HepG2 (cell line): Measurements from ENCODE around the gene UBAP2L. TPM values are rescaled to one million over a fixed set of nuclear protein-coding genes. Genes with fewer than 3 reads are reported as not detected.

Source experiments
- AKAP8 ChIP-seq: sonication (generic); formaldehyde crosslinking; IDR thresholded peaks from 2 replicates; pipeline ENCODE4 v1.5.1; 2020; ENCODE audit warnings: mild to moderate bottlenecking, missing genetic modification reagents
- CBX1 ChIP-seq: IDR thresholded peaks from one replicate; pipeline ENCODE4 v1.6.1; 2016; ENCODE audit warnings: antibody characterized with exemption, low read depth
- CREBL2 ChIP-seq: sonication (generic); formaldehyde crosslinking; IDR thresholded peaks from 2 replicates; pipeline ENCODE4 v1.8.1; 2023; ENCODE audit warnings: missing genetic modification reagents, mild to moderate bottlenecking, borderline replicate concordance
- GABPB1 ChIP-seq: IDR thresholded peaks from 2 replicates; pipeline ENCODE4 v1.6.1; 2016; ENCODE audit warnings: mild to moderate bottlenecking, missing genetic modification reagents, moderate library complexity, missing compliant biosample characterization
- HDAC1 ChIP-seq: sonication (generic); formaldehyde crosslinking; IDR thresholded peaks from 2 replicates; pipeline ENCODE4 v1.5.1; 2020; ENCODE audit warnings: mild to moderate bottlenecking, missing genetic modification reagents
- HIVEP1 ChIP-seq: sonication (generic); formaldehyde crosslinking; IDR thresholded peaks from 2 replicates; pipeline ENCODE4 v1.4.0; 2020; ENCODE audit warnings: mild to moderate bottlenecking, missing genetic modification reagents
- HNF4G ChIP-seq, 2 experiments: sonication (generic) in 1 of 2; formaldehyde crosslinking in 1 of 2; IDR thresholded peaks; 2 replicates each; pipeline versions ENCODE4 v1.4.0 to v1.6.1; 2011 to 2020; ENCODE audit warnings: borderline replicate concordance in 2 of 2, low read depth in 2 of 2, mild to moderate bottlenecking in 2 of 2, low read length in 1 of 2, missing genetic modification reagents in 1 of 2, moderate library complexity in 1 of 2
- HNRNPH1 ChIP-seq: fragments of 200-400 bp; formaldehyde crosslinking; optimal IDR thresholded peaks from 2 replicates; pipeline ENCODE3; 2017; ENCODE audit warnings: mild to moderate bottlenecking, low read depth, low read length
- NFRKB ChIP-seq: fragments of 450-650 bp; IDR thresholded peaks from 2 replicates; pipeline ENCODE4 v1.6.1; 2017
- NR3C1 ChIP-seq: sonication (generic); formaldehyde crosslinking; IDR thresholded peaks from 2 replicates; pipeline ENCODE4 v1.4.0; 2020; ENCODE audit warnings: missing genetic modification reagents
- PCBP2 ChIP-seq: fragments of 200-400 bp; formaldehyde crosslinking; optimal IDR thresholded peaks from 2 replicates; pipeline ENCODE3; 2018; ENCODE audit warnings: low read length, low read depth; ENCODE audit not compliant: poor library complexity, severe bottlenecking
- PHF5A ChIP-seq: IDR thresholded peaks from one replicate; pipeline ENCODE4 v1.6.1; 2018; ENCODE audit warnings: low read depth, missing genetic modification reagents; ENCODE audit not compliant: unreplicated experiment
- RBM22 ChIP-seq: fragments of 200-400 bp; formaldehyde crosslinking; optimal IDR thresholded peaks from 2 replicates; pipeline ENCODE3; 2017; ENCODE audit warnings: mild to moderate bottlenecking, low read length, moderate library complexity
- RXRA ChIP-seq: sonication (generic); formaldehyde crosslinking; IDR thresholded peaks from 2 replicates; pipeline ENCODE4 v1.5.1; 2020; ENCODE audit warnings: missing genetic modification reagents
- SNRNP70 ChIP-seq: fragments of 200-400 bp; formaldehyde crosslinking; IDR thresholded peaks from 2 replicates; pipeline ENCODE4 v1.6.1; 2017; ENCODE audit warnings: mild to moderate bottlenecking, low read depth, low read length, moderate library complexity
- TEAD2 ChIP-seq: sonication (generic); formaldehyde crosslinking; IDR thresholded peaks from 2 replicates; pipeline ENCODE4 v1.9.0; 2021; ENCODE audit warnings: missing genetic modification reagents
- ZFX ChIP-seq: sonication (generic); formaldehyde crosslinking; IDR thresholded peaks from 2 replicates; pipeline ENCODE4 v1.4.0; 2020; ENCODE audit warnings: mild to moderate bottlenecking, low read depth, missing genetic modification reagents, moderate library complexity
- ZMAT3 ChIP-seq: sonication (generic); formaldehyde crosslinking; conservative IDR thresholded peaks from 2 replicates; pipeline ENCODE4 v1.7.0; 2021; ENCODE audit warnings: missing genetic modification reagents
- ZNF350 ChIP-seq: sonication (generic); formaldehyde crosslinking; IDR thresholded peaks from 2 replicates; pipeline ENCODE4 v1.4.0; 2020; ENCODE audit warnings: mild to moderate bottlenecking, low read depth, missing genetic modification reagents, borderline replicate concordance
- ZNF777 ChIP-seq: sonication (generic); formaldehyde crosslinking; IDR thresholded peaks from 2 replicates; pipeline ENCODE4 v1.4.0; 2020; ENCODE audit warnings: missing genetic modification reagents
- ZNF891 ChIP-seq: sonication (generic); formaldehyde crosslinking; IDR thresholded peaks from 2 replicates; pipeline ENCODE4 v1.5.0; 2020; ENCODE audit warnings: mild to moderate bottlenecking, missing genetic modification reagents
- ZSCAN22 ChIP-seq: sonication (generic); formaldehyde crosslinking; IDR thresholded peaks from 2 replicates; pipeline ENCODE4 v1.4.0; 2020; ENCODE audit warnings: mild to moderate bottlenecking, missing genetic modification reagents
- polyA plus RNA-seq, 8 experiments: library from polyadenylated mRNA; depleted of rRNA in 3 of 8; stranded (reverse) in 7 of 8; unstranded in 1 of 8; fragments of >200 nt; fragmentation: Illumina TruSeq in 4 of 8; extraction: Trizol in 4 of 8; gene quantifications; 2 replicates each; pipeline versions ENCODE4 v1.2.1 to v1.2.3, GENCODE V29; 2011 to 2016; ENCODE audit warnings: low read depth in 4 of 8, missing spikeins in 1 of 8, mixed read lengths in 1 of 8; ENCODE audit not compliant: insufficient read depth in 1 of 8
- total RNA-seq, 5 experiments: library from RNA; depleted of rRNA; stranded (reverse); fragments of >200 nt; fragmentation: Illumina TruSeq; extraction: Trizol; gene quantifications; 2 replicates each; pipeline ENCODE4 v1.2.3, GENCODE V29; 2016; ENCODE audit warnings: low read depth in 1 of 5
- TF ChIP-seq, protein P1 (sequence below): sonication (generic); formaldehyde crosslinking; IDR thresholded peaks from 2 replicates; pipeline ENCODE4 v1.4.0; 2020; ENCODE audit warnings: missing genetic modification reagents, mild to moderate bottlenecking, borderline replicate concordance
- TF ChIP-seq, protein P2 (sequence below): sonication (generic); formaldehyde crosslinking; IDR thresholded peaks from 2 replicates; pipeline ENCODE4 v1.5.0; 2020; ENCODE audit warnings: missing genetic modification reagents
- TF ChIP-seq, protein P3 (sequence below): sonication (generic); formaldehyde crosslinking; IDR thresholded peaks from 2 replicates; pipeline ENCODE4 v1.5.1; 2020; ENCODE audit warnings: missing genetic modification reagents, mild to moderate bottlenecking, borderline replicate concordance

Gene UBAP2L
- total and polyA plus RNA-seq, 2 of the 13 experiments (the other 11 are each of a cell fraction or from before 2014, with no cell fraction given), result 74.2 to 159 TPM

DNA sequence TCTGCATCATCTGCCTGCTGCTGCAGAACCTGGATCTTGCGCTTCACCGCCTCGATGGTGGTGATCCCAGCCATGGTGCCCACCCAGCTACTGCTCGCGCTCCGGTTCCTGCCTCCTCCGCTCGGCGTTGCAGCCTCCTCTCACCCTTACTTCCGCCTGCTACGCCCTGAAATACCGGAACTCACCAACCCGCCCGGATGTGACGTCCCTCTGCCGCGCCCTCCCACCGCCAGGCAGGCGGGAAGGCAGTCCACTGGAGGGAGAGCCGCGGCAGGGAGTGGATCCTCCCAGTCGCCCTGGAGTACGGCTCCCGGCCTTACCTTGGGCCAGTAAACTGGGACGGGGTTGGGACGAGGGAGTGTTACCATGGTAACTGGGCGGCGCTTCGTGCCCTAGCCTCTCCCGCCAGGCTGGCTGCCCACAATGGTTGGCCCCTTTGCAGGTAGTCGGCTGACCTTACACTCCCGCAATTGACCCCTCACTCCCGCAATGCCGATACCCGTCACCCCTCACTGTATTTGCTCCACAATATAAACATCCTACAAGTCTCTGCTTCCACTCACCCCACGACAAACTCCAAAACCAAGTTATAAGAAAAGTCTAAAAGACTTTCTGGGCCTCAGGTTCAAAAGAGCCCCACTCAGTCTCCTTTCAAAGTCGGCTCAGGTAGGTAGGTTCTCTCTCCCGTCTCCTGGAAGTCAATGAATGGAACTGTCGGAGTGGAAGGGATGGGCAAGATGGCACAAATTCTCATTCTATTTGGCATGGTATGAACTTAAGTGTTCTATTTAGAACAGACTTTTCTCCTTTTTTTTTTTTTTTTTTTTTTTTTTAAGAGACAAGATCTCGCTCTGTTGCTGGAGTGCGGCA lies 37.5 kb upstream of the UBAP2L start (continued):
- TF ChIP-seq, protein P1, sequence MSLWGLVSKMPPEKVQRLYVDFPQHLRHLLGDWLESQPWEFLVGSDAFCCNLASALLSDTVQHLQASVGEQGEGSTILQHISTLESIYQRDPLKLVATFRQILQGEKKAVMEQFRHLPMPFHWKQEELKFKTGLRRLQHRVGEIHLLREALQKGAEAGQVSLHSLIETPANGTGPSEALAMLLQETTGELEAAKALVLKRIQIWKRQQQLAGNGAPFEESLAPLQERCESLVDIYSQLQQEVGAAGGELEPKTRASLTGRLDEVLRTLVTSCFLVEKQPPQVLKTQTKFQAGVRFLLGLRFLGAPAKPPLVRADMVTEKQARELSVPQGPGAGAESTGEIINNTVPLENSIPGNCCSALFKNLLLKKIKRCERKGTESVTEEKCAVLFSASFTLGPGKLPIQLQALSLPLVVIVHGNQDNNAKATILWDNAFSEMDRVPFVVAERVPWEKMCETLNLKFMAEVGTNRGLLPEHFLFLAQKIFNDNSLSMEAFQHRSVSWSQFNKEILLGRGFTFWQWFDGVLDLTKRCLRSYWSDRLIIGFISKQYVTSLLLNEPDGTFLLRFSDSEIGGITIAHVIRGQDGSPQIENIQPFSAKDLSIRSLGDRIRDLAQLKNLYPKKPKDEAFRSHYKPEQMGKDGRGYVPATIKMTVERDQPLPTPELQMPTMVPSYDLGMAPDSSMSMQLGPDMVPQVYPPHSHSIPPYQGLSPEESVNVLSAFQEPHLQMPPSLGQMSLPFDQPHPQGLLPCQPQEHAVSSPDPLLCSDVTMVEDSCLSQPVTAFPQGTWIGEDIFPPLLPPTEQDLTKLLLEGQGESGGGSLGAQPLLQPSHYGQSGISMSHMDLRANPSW, result peak; percentile 68; the same call in 1 of the 2 replicates
- peak; percentile 72 for TF ChIP-seq PHF5A
- peak; percentile 90 for TF ChIP-seq HIVEP1 (CRISPR knock-in tag)
- TF ChIP-seq PCBP2, result no peak
- TF ChIP-seq RBM22, result no peak
- TF ChIP-seq HNF4G (IDR thresholded peaks at IDR 0.05; ENCODE audit: borderline replicate concordance, low read depth, low read length), result no peak
- TF ChIP-seq HNF4G (CRISPR knock-in tag; IDR thresholded peaks at IDR 0.05; ENCODE audit: borderline replicate concordance, low read depth), result peak; percentile 61; the same call in 1 of the 2 replicates
- TF ChIP-seq CBX1, result peak; percentile 94
- TF ChIP-seq ZNF891, result peak; percentile 66
- TF ChIP-seq AKAP8 (CRISPR knock-in tag), result peak; percentile 61; the same call in 1 of the 2 replicates
- TF ChIP-seq, protein P2, sequence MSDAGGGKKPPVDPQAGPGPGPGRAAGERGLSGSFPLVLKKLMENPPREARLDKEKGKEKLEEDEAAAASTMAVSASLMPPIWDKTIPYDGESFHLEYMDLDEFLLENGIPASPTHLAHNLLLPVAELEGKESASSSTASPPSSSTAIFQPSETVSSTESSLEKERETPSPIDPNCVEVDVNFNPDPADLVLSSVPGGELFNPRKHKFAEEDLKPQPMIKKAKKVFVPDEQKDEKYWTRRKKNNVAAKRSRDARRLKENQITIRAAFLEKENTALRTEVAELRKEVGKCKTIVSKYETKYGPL, result no peak
- no peak for TF ChIP-seq ZSCAN22
- no peak for TF ChIP-seq TEAD2 (CRISPR knock-in tag)
- peak; percentile 87 for TF ChIP-seq ZFX (CRISPR knock-in tag)
- no peak for TF ChIP-seq HNRNPH1
- TF ChIP-seq CREBL2 (CRISPR knock-in tag), result no peak
- peak; percentile 99 for TF ChIP-seq GABPB1 (CRISPR knock-in tag)
- TF ChIP-seq HDAC1 (CRISPR knock-in tag), result peak; percentile 95
- TF ChIP-seq, protein P3, sequence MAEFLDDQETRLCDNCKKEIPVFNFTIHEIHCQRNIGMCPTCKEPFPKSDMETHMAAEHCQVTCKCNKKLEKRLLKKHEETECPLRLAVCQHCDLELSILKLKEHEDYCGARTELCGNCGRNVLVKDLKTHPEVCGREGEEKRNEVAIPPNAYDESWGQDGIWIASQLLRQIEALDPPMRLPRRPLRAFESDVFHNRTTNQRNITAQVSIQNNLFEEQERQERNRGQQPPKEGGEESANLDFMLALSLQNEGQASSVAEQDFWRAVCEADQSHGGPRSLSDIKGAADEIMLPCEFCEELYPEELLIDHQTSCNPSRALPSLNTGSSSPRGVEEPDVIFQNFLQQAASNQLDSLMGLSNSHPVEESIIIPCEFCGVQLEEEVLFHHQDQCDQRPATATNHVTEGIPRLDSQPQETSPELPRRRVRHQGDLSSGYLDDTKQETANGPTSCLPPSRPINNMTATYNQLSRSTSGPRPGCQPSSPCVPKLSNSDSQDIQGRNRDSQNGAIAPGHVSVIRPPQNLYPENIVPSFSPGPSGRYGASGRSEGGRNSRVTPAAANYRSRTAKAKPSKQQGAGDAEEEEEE (CRISPR knock-in tag), result no peak
- peak; percentile 75 for TF ChIP-seq RXRA (CRISPR knock-in tag)
- TF ChIP-seq NFRKB, result no peak
- no peak for TF ChIP-seq ZNF777 (CRISPR knock-in tag)
- TF ChIP-seq ZNF350 (CRISPR knock-in tag), result peak; percentile 86
- no peak for TF ChIP-seq NR3C1 (CRISPR knock-in tag)
- no peak for TF ChIP-seq SNRNP70
- peak; percentile 76; the same call in 1 of the 2 replicates for TF ChIP-seq ZMAT3 (CRISPR knock-in tag)
